A172 (cell line): ENCODE measurements around the gene ACTG1. TPM values are rescaled to one million over a fixed set of nuclear protein-coding genes. Genes with fewer than 3 reads are reported as not detected.

Source experiments
- DNase-seq: peaks from one replicate; pipeline ENCODE4 v3.0.0-alpha.2; 2015; ENCODE audit warnings: low spot score
- total RNA-seq: library from RNA; depleted of rRNA; stranded (reverse); fragments of >200 nt; shearing (Covaris generic); gene quantifications from 2 replicates; pipeline ENCODE4 v1.2.3, GENCODE V29; 2014; rRNA removed

The ACTG1 gene
- 5,134 and 6,456 TPM in 2 replicates for total RNA-seq

DNA sequence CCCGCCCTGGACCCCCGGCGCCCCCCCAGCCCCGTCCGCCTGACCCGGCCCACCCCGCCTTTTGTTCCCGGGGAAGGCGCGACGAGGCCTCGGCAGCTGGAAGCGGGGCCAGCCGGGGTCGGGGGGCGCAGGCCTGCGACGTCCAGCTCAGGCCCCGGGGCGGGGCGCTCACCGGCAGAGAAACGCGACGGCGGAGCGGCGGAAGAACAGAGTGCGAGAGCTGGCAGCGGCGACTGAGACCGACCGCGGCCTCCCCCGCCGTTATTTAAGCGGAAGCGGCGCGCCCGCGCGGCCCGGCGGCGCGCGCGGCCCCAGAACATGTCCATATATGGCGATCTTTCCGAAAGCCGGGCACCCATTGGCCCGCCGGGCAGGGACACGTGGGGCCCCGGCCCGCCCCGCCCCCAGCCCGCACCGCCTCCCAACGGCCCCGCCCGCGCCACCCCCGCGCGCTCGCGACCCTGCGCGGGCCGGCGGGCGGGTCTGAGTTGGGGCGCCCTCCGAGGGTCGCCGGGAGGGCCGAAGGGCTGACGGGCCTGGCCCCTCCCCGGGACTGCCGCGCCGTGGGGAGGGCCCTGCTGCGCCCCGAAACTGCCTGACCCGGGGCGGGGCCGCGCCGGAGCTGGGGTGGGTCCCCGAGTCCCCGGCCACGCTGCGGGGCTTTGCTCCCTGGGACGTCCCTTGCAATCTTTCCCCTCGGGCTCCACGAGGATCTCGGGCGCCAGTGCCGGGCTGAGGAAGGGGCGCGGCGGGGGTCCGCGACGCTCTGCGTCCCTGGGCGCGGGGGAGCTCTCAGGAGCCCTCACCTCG, at the start of gene ACTG1:
Gene ACTG1 (minus strand): TSS at position 238 of the 810 bp plus-strand sequence. CDS start 445 bp downstream, outside the sequence.
- peak; percentile 87 for DNase-seq

DNA sequence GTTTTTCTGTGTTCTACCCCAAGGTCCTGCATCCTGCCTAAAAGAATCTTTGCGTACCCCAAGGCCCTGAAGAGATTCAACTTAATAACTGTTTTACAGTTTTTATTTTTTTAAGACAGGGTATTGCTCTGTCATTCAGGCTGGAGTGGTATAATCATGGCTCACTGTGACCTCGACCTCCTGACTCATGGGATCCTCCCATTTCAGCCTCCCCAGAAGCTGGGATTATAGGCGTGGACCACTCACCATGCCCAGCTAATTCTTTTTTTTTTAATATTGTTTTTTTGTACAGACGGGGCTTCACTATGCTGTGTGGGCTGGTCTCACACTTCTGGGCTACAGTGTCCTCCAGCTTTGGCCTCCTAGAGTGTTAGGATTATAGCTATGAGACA, 48.9 kb upstream of the ACTG1 start:
- DNase-seq = peak; percentile 75

DNA sequence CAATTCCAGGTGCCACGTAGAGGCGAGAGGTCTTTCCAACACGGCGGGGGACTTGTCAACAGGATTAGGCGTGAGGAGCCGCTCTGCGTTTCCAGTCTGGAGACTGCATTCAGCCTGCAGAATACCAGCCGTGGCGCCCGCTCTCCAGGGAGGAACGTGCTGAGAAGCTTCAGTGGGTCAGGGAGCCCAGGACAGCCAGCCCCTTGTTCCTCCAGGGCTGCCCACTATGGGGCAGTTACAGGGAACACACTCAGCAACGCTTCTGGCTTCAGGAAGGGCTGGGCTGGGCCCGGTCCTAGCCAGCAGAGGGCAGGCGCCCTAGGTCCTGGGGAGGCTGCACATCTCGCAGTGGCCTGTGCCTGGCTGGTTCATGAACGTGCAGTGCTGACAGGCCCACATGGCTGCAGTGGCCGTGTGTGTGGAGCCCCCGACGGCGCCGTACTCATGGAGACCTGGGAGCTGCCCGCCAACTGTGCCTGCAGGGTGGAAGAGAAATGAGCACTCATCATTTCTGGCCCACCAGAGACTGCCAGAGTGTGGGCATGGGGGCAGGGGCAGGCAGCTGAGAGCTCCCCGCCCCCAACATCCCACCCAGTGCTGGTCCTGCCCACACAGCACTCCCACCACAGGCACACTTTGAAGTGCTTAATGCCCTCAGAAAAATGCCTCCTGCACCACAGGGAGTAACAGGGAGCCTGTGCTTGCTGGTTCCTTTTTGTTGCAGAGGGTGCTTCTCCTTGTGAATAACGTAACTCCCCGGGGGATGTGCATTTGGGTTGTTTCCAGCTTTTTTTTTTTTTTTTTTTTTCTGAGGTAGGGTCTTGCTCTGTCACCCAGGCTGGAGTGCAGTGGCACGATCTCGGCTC, 46.6 kb upstream of the ACTG1 start:
- no peak for DNase-seq

DNA sequence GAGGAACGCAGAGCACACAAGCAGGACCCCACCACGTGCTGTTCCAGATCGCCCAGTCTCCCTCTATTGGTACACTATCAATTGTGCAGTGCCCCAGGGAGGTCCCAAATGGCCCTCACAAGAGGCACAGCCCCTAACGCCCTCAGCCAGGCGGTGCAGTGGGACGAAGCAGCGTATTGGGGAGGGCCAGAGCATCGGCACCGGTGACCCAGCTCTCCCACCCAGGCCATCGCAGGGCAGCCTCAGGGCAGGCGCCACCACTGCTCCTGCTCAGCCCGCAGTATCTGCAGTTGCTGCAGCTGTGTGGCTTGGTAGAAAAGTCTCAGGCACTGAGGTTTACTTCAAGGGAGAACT, 45.5 kb upstream of the ACTG1 start:
- no peak for DNase-seq

DNA sequence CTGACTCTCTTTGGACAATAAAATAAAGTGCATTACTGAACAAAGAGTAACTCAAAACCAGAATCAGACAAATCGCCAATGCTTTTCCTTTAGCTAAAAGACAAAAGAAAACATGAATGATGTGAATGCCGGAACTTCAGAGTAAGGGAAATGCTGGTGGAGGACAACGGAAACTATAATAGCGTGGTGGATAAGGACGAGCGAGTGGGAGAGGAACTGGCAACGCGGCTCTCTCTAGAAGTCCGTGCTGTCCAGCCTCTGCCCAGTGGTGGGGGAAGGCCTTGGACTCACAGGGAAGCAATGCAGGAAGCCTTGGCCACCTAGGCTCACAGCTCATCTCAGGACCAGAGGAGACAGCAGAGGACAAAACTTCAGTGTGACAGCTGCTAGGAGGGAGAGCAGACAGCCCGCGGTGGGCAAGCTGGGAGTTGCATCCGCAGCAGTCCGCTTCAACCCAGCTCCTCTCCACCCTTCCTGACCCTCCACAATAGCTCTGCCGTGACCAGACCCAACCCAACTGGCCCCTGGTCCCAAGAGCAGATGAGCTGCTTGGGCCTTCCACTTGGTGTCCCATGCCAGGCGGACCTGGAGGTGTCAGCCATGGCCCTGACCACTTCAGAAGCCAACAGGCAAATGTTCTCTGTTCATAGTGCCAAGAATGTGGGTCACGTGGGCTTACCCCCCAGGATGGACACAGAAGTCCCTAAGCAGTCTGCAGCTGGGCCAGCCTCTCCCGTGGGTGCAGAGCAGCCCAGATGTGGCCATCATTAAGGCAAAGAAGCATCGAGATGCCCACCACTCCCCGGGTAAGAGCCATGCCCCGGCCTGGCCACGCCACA, 44.9 kb upstream of the ACTG1 start:
- DNase-seq = no peak

DNA sequence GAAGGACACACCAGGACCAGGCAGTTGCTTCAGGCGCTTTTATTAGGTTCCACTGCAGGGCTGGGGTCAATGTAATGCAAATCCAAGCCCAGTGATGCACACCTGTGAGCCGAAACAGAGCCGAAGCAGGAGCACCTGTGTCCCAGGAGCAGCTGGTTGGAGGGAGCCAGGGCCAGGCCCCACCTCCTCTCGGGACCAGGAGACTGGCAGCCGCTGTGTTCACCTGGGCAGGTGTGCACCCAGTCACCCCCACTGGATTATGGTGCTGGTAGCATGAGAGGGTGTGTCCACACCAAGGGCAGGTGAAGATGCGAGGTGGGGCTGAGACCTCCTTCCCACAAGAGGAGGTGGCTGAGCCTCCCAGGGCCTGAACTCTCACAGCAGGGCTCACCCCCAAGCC, 44.3 kb upstream of the ACTG1 start:
- no peak for DNase-seq

DNA sequence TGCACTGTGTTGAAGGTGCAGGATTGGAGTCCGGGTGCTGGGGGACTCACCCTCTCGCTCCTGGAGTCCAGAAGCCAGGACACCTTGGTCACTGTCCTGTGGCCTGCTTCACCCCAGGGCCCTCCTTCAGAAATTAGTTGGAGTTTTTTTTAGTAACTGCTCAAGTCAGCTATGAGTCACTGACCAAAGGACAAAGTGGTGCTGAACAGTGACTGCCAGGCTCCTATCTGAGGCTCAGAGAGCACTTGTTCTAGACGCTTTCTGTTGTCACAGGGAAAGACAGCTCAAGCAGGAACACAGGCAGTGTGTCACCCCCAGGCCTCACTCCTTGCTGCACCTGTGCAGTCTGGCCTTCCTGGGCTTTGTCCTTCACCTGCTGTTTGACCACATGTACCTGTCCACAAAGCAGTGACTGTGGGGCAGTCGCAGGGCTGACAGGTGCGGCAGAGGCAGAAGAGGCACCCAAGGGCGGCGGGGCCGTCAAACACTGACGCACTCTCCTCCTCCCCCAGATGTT, 43.6 kb upstream of the ACTG1 start:
- peak; percentile 83 for DNase-seq

DNA sequence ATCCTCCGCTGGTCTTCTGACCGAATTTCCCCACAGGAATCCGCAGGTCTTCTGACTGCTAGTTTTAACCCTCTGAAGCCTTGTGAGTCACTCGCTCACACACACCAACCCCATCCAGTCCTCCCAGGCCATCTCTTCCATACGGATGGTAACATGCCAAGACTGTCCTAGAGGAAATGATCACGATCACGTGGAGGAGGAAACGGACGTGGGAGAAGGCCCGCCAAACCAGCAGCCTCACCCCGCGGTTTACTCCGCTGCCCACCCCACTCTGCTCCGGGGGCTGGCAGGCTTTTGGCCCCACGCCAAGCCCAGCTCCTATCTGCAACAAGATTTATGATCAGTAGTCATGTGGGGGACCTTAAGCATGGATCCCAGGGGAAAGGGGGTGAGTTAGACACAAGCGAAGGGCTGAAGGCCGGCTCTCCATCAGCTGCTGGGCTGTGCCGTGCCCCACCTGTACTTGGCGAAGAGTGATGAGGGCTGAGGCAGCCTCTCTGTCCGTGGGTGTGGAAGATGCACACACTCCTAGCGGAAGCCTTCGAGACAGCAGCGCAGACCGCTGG, 41.1 kb upstream of the ACTG1 start:
- peak; percentile 99 for DNase-seq

DNA sequence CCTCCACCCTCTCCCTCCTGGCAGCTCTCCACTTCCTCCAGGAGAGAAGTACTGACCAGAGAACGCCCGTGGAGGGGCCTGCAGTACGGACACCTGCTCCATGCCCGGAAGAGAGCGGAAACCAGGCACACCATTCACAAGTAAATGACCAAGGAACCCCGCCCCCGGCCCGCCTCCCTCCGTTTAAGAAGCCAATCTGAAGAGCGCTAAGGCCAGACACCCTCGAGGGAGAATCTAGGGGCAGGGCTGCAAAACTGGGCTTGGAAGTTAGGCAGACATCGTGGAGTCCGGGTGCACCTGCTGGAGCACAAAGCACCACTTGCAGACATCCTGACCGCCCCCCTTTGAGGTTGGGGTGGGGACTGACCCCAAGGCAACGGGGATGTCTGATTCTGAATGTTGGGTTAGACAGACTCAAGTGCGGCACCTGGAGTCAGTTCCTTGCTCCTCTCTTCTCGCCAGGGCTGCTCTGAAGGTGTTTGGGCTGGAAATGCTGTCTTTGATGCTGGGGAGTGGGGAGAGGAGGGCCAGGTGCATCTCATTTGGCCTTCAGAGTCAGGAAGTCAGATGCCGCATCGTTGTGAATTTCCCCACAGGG, 40.5 kb upstream of the ACTG1 start:
- peak; percentile 90 for DNase-seq

DNA sequence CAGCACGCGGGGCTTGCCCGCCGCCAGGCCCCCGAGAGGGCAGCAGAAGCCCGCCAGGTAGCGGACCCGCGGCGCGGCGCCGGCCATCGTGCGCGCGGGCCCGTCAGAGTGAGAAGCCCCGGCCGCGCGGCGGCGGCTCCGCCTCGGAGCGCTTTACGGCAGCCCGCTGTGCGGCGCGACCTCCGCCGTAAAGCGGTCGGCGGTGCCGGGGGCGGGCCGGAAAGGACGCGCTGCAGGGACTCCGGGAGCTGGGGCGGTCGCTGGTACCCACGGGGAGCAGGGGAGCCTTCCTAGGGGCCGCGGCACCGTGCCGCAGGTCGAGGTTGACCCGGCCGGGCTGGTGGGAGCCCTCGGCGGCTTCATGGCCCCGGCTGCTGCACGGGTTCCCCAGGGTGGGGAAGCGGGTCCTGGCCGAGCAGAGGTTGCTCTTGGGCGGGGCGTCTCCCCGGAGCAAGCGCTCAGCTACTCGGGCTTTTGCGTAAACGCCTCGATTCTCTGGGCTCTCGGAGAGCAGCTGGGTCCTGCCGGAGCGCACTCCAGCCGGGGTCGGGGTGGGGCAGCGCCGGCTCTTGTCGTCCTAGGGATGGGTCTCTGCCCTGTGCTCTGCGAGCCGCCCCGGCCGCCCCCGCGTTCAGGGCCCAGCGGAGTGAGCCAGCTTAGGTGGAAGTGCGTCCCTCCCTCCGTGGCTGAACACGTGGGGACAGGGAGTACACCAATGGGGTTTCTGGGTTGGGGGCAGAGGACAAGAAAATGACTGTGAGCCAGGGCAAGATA, 39.8 kb upstream of the ACTG1 start, which contains the start of gene FAAP100:
Gene FAAP100 (minus strand): TSS at position 110 of the 774 bp plus-strand sequence. CDS start 23 bp downstream, at position 87.
- peak; percentile 54 for DNase-seq

DNA sequence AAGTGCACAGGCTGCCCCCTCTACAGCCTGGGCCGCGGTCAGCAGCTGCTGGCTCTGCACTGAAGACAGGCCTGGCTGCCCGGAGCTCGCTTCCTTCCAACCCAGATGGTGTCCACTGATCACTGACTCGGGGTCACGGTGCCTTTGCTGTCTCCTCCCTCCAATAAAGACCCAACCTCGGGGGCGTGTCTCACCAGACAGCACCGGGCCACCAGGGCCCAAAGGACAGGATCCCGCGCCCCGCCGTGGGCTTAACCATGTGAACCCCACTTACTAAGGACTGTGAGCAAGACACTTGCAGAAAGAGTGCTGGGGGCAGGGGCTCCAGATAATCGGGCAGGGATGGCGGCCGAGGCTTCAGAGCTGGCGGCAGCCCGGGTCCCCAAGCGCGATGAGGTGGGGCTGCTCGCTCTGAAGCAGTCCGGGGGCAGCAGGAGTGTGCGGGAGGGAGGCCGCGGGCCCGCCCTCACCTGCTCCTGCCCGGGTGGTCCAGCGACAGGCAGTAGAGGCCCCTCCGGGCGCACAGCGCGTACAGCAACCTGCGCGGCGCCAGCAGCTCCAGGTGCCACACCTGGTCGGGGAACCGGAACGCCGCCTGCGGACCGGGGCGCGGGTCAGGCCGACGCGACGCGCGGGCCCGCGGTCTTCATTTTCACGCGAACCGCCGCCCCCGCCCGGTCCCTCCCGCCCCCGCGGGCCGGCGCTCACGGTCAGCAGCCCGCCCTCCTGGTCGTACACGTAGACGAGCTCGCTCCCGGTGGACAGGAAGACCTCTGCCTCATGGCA, 39.1 kb upstream of the ACTG1 start:
- DNase-seq = peak; percentile 28

DNA sequence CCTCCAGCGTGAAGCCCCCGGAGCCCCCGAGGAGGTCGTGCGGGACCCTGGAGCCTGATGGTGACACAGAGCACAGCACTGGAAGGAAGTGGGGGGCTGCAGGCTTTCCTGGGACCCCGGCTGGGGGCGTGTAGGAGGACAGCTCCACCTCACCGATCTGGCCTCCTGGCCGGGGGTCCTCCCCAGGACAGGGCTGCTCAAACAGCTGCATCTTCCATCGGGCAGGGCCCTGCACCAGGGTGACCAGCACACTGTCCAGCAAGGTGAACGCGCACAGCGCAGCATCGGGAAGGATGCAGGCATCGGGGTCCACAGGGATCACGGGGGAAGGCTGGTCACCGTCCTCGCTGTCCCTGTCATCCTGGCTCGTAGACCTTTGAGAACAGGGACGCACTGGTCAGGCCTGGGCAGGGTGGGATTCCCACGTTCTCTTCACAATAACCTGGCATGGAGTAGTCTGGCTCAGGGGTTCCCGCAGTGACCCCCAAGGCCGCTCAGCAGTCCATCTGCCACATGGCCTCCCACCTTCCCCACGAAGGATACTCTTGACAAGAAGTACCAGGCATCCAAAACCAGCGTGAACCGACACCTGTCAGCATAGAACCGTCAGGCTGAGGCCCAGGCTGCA, 38.3 kb upstream of the ACTG1 start:
- DNase-seq = no peak

DNA sequence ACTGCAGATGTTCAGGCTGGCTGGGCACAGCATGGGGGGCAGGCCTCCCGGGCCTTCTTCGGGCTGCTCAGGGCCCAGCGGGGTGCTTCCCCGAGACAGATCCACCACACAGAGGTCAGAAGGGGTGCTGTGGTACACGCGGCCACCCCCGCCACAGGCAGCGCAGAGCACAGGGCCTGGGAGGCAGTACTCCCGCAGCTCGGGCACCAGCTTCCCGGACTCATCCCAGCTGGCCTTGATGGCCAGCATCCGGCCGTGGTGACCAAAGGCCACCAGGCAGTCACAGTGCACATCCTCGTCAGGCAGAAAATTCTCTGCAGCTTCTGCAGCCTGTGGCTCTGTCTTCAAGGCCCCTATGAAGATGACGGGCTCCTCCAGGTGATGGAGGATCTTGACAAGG, 37.7 kb upstream of the ACTG1 start:
- DNase-seq = no peak

DNA sequence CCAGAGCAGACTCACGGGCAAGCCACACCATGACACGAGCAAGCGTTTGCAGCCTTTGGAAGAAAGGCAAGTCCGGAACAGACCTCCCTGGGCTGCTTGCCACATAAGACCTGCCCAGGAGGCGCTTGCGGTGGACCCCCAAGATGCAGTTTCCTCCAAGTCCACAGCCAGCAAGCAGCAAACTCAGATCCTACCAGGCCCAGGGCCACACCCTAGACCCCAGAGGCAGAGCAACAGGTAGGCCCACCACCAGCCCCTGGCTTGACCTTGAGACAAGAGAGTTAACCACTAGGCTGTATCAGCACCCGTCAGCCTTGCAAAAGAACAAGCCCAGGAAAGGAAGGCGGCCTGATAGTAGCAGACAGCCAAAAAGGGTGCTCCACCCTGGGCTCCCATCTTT, 37.2 kb upstream of the ACTG1 start:
- DNase-seq = no peak

DNA sequence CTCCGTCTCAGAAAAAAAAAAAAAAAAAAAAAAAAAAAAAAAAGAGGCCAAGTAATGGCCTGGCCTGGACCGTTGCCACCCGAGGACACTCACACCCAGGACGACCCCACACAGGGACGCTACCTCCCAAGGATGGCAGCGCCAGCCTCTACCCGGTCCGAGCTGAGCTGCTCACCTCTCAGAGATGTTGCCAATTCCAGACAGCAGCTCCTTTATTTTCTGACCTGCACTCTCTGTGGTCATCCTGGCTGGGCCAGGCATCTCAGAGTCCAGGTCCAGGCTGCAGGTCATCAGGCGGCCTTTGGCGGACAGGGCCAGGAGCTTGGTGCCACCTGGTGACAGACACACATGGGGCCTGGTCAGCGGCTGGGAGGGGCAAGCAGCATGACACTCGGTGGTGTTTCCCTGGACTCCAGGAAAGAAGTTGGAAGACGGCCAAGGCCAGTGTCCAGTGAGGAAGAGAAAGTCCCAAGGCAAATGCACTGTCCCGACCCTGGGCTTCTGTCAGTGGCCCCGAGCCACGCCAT, 36.5 kb upstream of the ACTG1 start:
- DNase-seq = no peak

DNA sequence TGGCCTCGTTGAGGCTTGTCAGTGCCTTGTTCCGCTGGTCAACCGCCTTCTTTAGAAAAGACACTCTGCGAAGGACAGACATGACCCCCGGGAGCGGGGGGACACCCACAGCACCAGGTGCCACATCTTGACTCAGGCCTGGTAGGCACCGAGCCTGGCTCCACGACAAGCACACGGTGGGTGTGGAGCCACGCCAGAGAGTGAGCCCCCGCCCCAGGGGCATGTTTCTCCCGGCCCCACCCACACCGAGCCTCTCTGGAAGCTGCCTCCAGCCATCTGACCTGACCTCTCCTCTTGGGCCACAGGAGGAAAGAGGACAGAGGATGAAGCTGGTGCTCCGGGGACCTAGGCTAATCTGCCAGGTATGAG, 35.0 kb upstream of the ACTG1 start:
- no peak for DNase-seq

DNA sequence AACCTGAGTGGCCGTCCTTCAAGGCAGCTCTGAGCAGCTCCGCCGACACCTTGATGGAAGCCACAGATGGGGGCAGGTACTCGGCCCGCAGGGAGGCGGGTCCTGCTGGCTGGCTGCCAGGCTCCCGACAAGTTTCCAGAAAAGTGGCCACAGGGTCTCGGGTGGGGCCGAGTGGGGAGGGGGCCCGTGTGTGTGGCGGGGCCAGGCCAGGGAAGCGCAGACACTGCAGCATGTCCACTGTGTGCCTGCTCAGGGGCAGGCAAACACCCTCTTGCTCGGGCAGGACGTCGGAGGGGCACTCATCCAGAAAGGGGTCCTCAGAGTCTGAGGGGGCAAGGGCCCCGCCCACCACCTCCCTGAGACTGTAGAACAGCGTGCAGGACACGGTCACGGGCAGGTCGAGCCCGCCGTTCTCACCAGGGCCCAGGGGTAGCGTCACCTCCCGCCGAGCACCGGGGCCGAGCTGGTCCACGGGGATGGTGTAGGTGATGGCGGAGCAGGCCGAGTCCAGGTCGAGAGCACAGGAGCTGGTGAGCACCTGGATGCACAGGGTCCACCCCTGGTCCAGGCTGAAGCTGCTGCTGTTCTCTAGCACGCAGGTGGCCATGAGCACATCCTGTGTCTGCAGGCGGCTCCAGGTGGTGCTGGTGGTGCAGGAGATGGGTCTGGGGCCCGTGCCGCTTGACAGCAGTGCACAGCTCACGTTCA, 34.5 kb upstream of the ACTG1 start:
- DNase-seq = no peak
